Measurements from ENCODE around the gene BOLA1. TPM values are rescaled to one million over a fixed set of nuclear protein-coding genes. Genes with fewer than 3 reads are reported as not detected.
"Not testable (repeated sequence)": the region's sequence is repeated elsewhere in the genome, so short reads cannot be mapped to it uniquely, and the experiment has no call there.

Gene BOLA1
- total RNA-seq (1 to 10 TPM; 5.3 to 7.2 TPM), total RNA-seq (6.8 to 13.4 reads per million in 2 donors)

- ATAC-seq (peak; percentile 99), DNase-seq (peak; percentile 63 to 66 (median 65))
- Mint-ChIP-seq H3K4me1 (peaks cover 18% of the 10 kb centered on the region), H3K4me3 (peak within 1 kb of the TSS; percentile 84), H3K36me3 (ENCODE audit: low read depth) (peaks cover 2% of the 10 kb centered on the region), H3K27ac (peak within 1 kb of the TSS; percentile 72), H3K27me3 (peaks cover 4% of the 10 kb centered on the region)
- H3K9me3 ChIP-seq (ENCODE audit: control insufficient read depth, low read length, poor library complexity, severe bottlenecking): no peaks in the 10 kb centered on the region
Measured at GRCh38 chr1:149899460-149900284, at the start of gene BOLA1. TSS of gene BOLA1 (plus strand) at chr1:149899568. CDS start at chr1:149900060, 492 bp downstream.

- H3K27me3 Mint-ChIP-seq: no peaks in the 10 kb centered on the region
- peaks cover 38% of the 10 kb centered on the region for H3K4me1 Mint-ChIP-seq
- H3K4me3 Mint-ChIP-seq: peak overlapping the region; percentile 96
- no peaks in the 10 kb centered on the region for H3K9me3 ChIP-seq (ENCODE audit: control insufficient read depth, low read length, poor library complexity, severe bottlenecking)
- peak overlapping the region; percentile 93 for H3K27ac Mint-ChIP-seq
- DNase-seq (no peak), ATAC-seq (no peak)
- peaks cover 6% of the 10 kb centered on the region for H3K36me3 Mint-ChIP-seq (ENCODE audit: low read depth)
Measured at GRCh38 chr1:149849947-149850360, 49.4 kb upstream of the BOLA1 start.

- peaks cover 29% of the 10 kb centered on the region for H3K4me1 Mint-ChIP-seq
- H3K27me3 Mint-ChIP-seq; DNase-seq; H3K4me3 Mint-ChIP-seq; H3K9me3 ChIP-seq (ENCODE audit: control insufficient read depth, low read length, poor library complexity, severe bottlenecking); H3K36me3 Mint-ChIP-seq (ENCODE audit: low read depth); H3K27ac Mint-ChIP-seq: not testable (repeated sequence)
- peak; percentile 78 for ATAC-seq
Measured at GRCh38 chr1:149850732-149851345, 48.5 kb upstream of the BOLA1 start.

GRCh38 chr1:149851585-149852213 is 47.7 kb upstream of the BOLA1 start:
- not testable (repeated sequence) for H3K27ac Mint-ChIP-seq; H3K27me3 Mint-ChIP-seq; H3K9me3 ChIP-seq (ENCODE audit: control insufficient read depth, low read length, poor library complexity, severe bottlenecking); H3K36me3 Mint-ChIP-seq (ENCODE audit: low read depth); H3K4me3 Mint-ChIP-seq; DNase-seq
- peaks cover 27% of the 10 kb centered on the region for H3K4me1 Mint-ChIP-seq
- ATAC-seq: peak; percentile 67

GRCh38 chr1:149852263-149852662 is 47.1 kb upstream of the BOLA1 start:
- peak; percentile 47 for ATAC-seq
- H3K27ac Mint-ChIP-seq; DNase-seq; H3K27me3 Mint-ChIP-seq; H3K9me3 ChIP-seq (ENCODE audit: control insufficient read depth, low read length, poor library complexity, severe bottlenecking); H3K4me3 Mint-ChIP-seq; H3K36me3 Mint-ChIP-seq (ENCODE audit: low read depth): not testable (repeated sequence)
- peaks cover 23% of the 10 kb centered on the region for H3K4me1 Mint-ChIP-seq

- not testable (repeated sequence) for H3K27ac Mint-ChIP-seq; H3K9me3 ChIP-seq (ENCODE audit: control insufficient read depth, low read length, poor library complexity, severe bottlenecking); DNase-seq; H3K27me3 Mint-ChIP-seq; H3K36me3 Mint-ChIP-seq (ENCODE audit: low read depth); H3K4me3 Mint-ChIP-seq; H3K4me1 Mint-ChIP-seq
- peak; percentile 44 for ATAC-seq
Measured at GRCh38 chr1:149860271-149860670, 39.1 kb upstream of the BOLA1 start.

- not testable (repeated sequence) for H3K27me3 Mint-ChIP-seq; H3K9me3 ChIP-seq (ENCODE audit: control insufficient read depth, low read length, poor library complexity, severe bottlenecking); DNase-seq; H3K36me3 Mint-ChIP-seq (ENCODE audit: low read depth); H3K27ac Mint-ChIP-seq; H3K4me1 Mint-ChIP-seq; H3K4me3 Mint-ChIP-seq
- peak; percentile 85 for ATAC-seq
Measured at GRCh38 chr1:149860684-149861496, 38.5 kb upstream of the BOLA1 start.

GRCh38 chr1:149861497-149862054 is 37.8 kb upstream of the BOLA1 start:
- not testable (repeated sequence) for DNase-seq; H3K27me3 Mint-ChIP-seq; H3K9me3 ChIP-seq (ENCODE audit: control insufficient read depth, low read length, poor library complexity, severe bottlenecking); H3K27ac Mint-ChIP-seq; H3K4me1 Mint-ChIP-seq; H3K36me3 Mint-ChIP-seq (ENCODE audit: low read depth); H3K4me3 Mint-ChIP-seq
- peak; percentile 14 for ATAC-seq

GRCh38 chr1:149866887-149867286 is 32.5 kb upstream of the BOLA1 start:
- ATAC-seq: not testable (repeated sequence)

GRCh38 chr1:149873060-149873459 is 26.3 kb upstream of the BOLA1 start:
- H3K4me3 Mint-ChIP-seq; ATAC-seq; H3K27me3 Mint-ChIP-seq; H3K4me1 Mint-ChIP-seq; H3K36me3 Mint-ChIP-seq (ENCODE audit: low read depth); H3K27ac Mint-ChIP-seq; DNase-seq; H3K9me3 ChIP-seq (ENCODE audit: control insufficient read depth, low read length, poor library complexity, severe bottlenecking): not testable (repeated sequence)

More at GRCh38 chr1:149866887-149867286, 32.5 kb upstream of the BOLA1 start:
- H3K4me3 Mint-ChIP-seq; H3K27me3 Mint-ChIP-seq; DNase-seq; H3K36me3 Mint-ChIP-seq (ENCODE audit: low read depth); H3K4me1 Mint-ChIP-seq; H3K9me3 ChIP-seq (ENCODE audit: control insufficient read depth, low read length, poor library complexity, severe bottlenecking); H3K27ac Mint-ChIP-seq: not testable (repeated sequence)

- Mint-ChIP-seq H3K27me3 (no peaks in the 10 kb centered on the region), H3K4me3 (no peak overlapping the region), H3K27ac (peak overlapping the region; percentile 39), H3K4me1 (peaks cover 21% of the 10 kb centered on the region), H3K36me3 (ENCODE audit: low read depth) (no peaks in the 10 kb centered on the region)
- no peak for DNase-seq
- ATAC-seq: no peak
- no peaks in the 10 kb centered on the region for H3K9me3 ChIP-seq (ENCODE audit: control insufficient read depth, low read length, poor library complexity, severe bottlenecking)
Measured at GRCh38 chr1:149877211-149877946, 22.0 kb upstream of the BOLA1 start.

- no peaks in the 10 kb centered on the region for H3K9me3 ChIP-seq (ENCODE audit: control insufficient read depth, low read length, poor library complexity, severe bottlenecking)
- no peaks in the 10 kb centered on the region for H3K36me3 Mint-ChIP-seq (ENCODE audit: low read depth)
- peaks cover 25% of the 10 kb centered on the region for H3K4me1 Mint-ChIP-seq
- peak overlapping the region; percentile 82 for H3K27ac Mint-ChIP-seq
- H3K27me3 Mint-ChIP-seq: no peaks in the 10 kb centered on the region
- ATAC-seq: peak; percentile 89
- DNase-seq: no peak
- peak overlapping the region; percentile 82 for H3K4me3 Mint-ChIP-seq
Measured at GRCh38 chr1:149879556-149879955, 19.8 kb upstream of the BOLA1 start.
